ENCODE data around the gene ZNF497.

DNA sequence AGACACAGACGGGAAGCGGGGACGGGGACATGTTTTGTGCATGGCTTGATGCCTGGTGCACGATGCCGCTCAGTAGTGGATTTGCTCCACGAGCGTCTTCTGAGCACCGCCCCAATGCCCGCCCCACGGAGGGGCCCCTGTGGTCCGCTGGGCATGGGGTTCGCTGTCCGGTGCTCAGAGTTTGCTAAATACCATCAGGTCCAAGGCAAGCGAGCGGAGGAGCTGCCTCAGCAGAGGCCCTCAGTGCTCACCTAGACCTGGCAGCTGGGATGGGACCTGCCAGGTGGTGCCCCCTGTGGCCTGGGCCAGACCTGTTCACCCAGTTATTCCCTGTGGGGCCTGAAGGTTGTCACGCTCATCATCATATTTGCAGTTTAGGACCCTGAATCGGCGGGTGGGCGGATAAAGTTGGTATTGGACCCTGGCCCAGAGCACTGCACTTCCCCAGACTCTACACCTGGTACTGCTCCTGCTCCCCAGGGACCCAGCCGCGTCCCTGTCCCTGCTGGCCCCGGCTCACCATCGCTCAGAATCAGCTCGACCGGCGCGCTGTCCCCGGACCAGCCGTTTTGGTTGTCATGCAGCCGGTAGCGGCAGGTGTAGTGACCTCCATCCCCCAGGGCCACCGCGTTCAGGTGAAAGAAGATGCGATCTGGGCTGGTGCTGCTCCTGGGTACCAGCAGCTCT is 11.5 kb downstream of the ZNF497 start:
- TF ChIP-seq, protein P1, sequence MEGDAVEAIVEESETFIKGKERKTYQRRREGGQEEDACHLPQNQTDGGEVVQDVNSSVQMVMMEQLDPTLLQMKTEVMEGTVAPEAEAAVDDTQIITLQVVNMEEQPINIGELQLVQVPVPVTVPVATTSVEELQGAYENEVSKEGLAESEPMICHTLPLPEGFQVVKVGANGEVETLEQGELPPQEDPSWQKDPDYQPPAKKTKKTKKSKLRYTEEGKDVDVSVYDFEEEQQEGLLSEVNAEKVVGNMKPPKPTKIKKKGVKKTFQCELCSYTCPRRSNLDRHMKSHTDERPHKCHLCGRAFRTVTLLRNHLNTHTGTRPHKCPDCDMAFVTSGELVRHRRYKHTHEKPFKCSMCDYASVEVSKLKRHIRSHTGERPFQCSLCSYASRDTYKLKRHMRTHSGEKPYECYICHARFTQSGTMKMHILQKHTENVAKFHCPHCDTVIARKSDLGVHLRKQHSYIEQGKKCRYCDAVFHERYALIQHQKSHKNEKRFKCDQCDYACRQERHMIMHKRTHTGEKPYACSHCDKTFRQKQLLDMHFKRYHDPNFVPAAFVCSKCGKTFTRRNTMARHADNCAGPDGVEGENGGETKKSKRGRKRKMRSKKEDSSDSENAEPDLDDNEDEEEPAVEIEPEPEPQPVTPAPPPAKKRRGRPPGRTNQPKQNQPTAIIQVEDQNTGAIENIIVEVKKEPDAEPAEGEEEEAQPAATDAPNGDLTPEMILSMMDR (IDR thresholded peaks at IDR 0.05; ENCODE audit: insufficient read depth, low read length, poor library complexity, severe bottlenecking) = no peak
- no peak for TF ChIP-seq EZH2phosphoT487 (conservative IDR thresholded peaks at IDR 0.05; ENCODE audit: low read length)

Measured in SU-DHL-6 (cell line).